Muscle of back (tissue), 11 donors: ENCODE measurements around the gene CFAP97D1. TPM values are rescaled to one million over a fixed set of nuclear protein-coding genes. Genes with fewer than 3 reads are reported as not detected.
A peak's percentile ranks its signal among the peaks of the same experiment; 100 is the strongest.

ENCODE experiments used
- DNase-seq, 3 donors: peaks; one replicate each; pipeline versions ENCODE4 v3.0.0 to v3.0.0-alpha.2; 2013
- polyA plus RNA-seq, 10 donors: library from polyadenylated mRNA; unstranded; fragments of 120-200 nt; gene quantifications; one replicate each; pipeline ENCODE4 v1.2.1, GENCODE V29; 2013; ENCODE audit not compliant: insufficient read length in 10 of 10

CFAP97D1 gene
- polyA plus RNA-seq, 10 donors, result 0.08 to 0.13 (median 0.10) TPM; not detected in 5

GRCh38 chr17:43767713-43768059 is 12.5 kb upstream of the CFAP97D1 start:
- DNase-seq, result no peak

GRCh38 chr17:43768382-43768781 is 11.9 kb upstream of the CFAP97D1 start:
- DNase-seq, result peak in 2 of 3 donors; percentile 33 to 52

- DNase-seq, result no peak
Observed at GRCh38 chr17:43768943-43769342, 11.3 kb upstream of the CFAP97D1 start.

DNA sequence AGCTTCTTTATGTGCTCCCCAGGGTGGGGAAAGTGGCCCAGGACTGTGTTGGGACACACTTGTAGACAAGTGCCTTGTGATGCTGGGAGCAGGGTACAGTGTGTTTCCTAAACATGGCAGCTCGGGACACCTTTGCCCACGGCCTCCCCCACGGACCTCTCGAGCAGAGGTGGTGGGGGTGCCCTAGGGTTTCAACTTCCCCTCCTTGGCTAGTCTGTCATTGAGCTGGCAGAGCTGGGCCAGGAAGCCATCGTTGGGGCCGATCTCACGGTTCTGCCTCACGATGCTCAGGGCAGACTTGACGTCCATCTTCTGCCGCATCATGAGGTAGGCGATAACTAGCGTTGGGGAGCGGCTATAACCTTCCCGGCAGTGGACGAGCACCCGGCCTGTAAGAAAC is 10.8 kb upstream of the CFAP97D1 start:
- no peak for DNase-seq

DNA sequence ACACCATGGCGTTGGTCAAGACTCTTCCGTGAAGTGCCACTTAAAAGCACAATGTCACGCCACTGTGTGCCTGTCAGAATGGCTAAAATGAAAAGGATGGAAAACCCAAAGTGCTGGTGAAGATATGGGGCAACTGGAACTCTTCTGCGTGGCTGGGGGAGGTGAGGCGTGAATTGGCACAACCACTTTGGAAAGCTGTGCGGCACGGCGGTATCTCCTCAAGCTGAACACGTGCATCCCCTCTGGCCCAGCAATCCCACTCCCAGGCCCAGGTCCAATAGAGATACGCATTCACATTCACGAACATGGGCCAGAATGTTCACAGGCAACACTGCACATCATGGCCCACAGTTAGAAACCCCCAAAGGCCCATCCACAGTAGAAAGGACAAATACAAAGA is 10.4 kb upstream of the CFAP97D1 start:
- no peak for DNase-seq

- no peak for DNase-seq
Observed at GRCh38 chr17:43770957-43771356, 9.3 kb upstream of the CFAP97D1 start.

DNA sequence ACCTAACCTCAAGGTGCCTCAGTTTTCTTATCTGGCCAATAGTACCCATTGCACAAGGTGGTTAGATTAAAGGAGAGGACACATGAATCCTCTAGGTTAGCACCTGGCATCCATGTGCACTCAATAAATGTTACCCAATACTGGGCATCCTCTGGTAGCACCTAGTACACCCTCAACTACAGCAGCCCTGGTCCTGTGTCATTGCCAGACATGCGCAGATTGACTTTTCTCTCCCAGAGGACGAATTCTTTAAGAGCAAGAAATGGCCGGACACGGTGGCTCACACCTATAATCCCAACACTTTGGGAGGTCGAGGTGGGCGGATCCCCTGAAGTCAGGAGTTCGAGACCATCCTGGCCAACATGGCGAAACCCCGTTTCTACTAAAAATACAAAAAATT is 8.8 kb upstream of the CFAP97D1 start:
- DNase-seq, result no peak

GRCh38 chr17:43772877-43773648 is 7.2 kb upstream of the CFAP97D1 start:
- DNase-seq, result peak in 1 of 3 donors; percentile 22

DNA sequence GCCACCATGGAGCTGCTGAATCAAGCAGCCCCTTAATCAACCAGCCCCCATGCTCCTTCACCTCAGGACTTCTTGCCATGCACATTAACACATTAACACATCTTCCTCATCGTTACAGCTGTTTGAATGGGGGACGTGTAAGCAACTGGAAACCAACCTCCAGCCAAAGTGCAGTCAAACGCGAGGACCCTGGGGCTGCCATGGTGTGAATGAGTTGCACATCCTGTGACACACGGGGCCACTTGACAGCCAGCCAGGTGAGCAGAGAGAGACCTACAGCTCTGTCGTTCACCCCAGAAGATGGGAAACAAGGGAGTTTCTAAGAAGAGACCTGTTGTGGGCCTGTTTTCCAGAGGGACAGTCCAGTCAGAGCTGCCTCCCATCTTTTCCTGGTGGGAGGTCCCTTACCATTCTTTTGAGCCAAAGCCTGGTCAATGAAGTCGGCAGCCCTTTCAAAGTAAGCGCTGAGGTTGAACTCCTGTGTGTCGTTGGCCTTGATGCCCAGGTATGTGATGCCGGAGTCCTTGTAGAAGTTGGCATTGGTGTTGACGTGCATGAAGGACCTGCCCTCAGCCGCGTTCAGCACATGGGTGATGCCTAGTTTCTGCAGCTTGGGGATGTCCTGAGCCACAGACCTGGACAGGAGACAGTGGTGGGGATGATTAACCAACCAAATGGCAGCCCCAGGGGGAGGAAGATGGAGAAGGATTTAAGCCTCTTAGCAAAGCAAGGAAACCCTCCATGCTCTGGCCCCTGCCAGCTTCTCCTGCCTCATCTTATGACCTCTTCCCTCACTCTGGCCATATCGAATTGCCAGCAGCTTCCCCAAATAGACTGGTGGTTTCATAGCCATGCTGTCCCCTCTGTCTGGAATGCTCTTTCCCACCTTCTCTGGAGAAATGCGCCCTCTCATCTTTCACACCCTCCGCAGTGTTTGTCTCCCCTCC is 5.7 kb upstream of the CFAP97D1 start:
- DNase-seq, result no peak

GRCh38 chr17:43778337-43779144 is 1.7 kb upstream of the CFAP97D1 start, which contains the start of gene DUSP3:
Gene DUSP3, minus strand, starts transcription at chr17:43778977. Its CDS starts 53 bp downstream, at chr17:43778924.
- peak; percentile 83 to 95 (median 92) for DNase-seq

DNA sequence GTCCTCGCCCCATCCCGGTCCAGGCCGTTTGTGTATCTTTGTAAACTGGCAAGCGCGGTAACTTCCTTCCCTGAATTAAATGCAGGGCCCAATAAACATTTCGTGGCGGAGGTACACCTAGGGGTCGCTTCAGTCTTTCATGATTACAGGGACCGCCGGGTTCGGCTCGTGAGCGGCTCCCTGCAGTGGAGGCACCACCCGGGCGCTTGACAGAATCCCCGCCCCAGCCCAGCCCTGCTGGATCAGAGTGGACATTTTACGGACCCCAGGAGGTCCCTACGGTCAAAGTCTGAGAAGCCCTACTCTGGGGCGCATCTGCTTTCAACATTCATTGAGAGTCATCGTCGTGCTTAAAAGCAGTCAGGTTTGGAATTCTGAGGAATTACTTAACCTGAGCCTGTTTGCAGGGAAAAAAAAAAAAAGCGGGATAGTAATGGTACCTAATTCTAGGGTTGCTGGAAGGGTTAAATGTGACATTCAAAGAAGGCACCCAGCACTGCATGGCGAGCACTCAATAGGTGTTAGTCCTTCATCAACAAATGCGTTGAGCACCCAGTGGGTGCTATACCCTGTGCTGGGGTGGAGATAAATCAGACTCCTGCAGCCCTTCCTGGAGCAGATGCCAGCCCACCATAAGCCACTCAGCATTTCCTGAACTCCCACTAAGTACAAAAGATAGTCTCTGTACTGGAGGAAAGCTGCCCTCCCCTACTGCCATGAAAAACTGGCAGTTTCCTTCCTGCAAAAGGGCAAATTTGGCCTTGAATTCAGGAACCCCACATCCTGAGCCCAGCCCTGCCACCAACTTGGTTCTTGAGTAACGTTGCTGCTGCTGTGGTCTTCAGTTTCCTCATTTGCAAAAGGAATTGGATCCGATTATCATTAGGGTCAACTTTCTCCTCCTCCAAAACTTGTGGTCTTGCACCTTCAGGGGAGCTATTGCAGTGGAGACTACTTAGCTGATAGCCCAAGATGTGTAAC is 800 bp upstream of the CFAP97D1 start:
- DNase-seq, result no peak

DNA sequence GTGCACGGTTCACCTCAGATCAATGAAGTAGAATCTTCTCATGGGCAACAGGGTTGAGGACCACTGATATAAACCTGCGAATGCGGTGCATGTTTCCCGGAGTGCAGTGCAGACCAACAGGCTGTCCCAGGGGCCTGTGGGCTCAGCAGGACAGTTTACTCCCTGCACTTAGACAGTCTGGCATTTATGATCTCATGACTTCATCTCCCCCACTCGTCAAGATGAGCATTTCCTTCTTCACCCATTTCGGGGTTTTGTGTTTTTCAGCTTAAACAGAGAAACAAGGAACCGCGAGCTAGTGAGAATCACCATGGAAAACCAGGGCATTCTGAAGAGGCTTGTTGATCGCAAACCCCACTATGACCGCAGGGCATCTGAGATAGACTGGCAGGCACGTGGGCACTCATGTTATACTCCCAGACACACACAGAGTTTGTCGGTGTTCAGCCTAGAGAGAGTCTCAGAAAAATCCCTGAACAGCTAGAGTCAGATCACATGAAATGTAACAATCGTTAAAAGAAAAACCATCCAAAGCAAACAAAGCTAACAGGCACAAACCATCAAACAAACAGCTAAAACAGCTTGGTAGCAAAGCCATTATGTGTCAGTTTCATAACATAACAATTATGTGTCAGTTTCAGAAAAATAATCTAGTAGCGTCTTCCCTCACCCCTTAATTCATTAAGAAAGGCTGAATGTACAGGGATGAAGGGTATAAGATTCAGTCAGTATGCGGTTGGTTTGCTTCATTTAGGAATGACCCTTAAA is 2.9 kb downstream of the CFAP97D1 start:
- no peak for DNase-seq

DNA sequence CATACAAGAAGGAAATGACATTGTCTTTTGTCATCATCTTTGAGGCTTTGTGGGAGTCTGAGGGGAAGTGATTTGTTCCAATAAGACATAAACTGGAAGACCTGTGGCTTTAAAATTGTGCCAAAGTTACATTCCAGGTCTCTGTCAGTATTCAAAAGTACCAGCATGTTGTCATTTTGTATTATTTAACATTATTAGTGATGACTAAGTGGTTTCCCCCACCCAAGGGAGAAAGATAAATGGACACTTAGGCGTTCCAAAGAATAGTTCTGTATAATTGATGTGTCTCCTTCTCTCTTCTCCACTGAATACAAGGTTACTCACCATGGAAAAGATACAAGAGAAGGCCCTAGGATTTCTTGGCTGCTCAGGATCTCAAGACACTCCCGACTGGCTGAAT is 3.8 kb downstream of the CFAP97D1 start:
- peak in 1 of 3 donors; percentile 80 for DNase-seq

- peak; percentile 50 to 59 (median 57) for DNase-seq
Observed at GRCh38 chr17:43784628-43785101, 4.4 kb downstream of the CFAP97D1 start.

DNA sequence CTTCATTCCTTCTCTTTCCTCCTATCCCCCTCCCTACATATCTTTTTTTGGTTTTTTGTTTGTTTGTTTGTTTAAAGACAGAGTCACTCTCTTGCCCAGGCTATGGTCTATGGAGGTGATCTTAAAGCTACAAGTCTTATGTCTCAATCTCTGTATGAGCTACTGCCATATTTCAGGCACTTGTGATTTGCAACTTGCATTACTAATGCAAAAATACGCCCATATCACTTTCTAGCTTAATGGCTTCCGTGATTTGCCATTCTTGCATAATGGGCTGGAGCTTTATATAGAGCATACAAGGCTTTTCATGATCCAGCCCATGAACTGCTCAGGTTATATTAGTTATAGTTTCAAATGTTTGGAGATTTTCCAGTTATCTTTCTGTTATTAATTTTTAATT is 7.5 kb downstream of the CFAP97D1 start:
- no peak for DNase-seq

DNA sequence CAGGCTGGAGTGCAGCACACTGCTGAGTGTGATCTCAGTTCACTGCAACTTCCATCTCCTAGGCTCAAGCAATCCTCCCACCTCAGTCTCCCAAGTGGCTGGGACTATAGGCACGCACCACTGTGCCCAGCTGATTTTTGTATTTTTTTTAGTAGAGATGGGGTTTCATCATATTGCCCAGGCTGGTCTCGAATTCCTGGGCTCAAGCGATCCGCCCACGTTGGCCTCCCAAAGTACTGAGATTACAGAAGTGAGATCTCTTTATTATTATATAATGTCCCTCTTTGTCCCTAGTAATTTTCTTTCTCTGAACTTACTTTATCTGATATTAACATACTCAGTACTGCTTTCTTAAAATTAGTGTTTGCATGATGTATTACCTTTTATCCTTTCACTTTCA is 8.3 kb downstream of the CFAP97D1 start:
- no peak for DNase-seq

GRCh38 chr17:43789482-43789881 is 9.2 kb downstream of the CFAP97D1 start:
- DNase-seq, result no peak

DNA sequence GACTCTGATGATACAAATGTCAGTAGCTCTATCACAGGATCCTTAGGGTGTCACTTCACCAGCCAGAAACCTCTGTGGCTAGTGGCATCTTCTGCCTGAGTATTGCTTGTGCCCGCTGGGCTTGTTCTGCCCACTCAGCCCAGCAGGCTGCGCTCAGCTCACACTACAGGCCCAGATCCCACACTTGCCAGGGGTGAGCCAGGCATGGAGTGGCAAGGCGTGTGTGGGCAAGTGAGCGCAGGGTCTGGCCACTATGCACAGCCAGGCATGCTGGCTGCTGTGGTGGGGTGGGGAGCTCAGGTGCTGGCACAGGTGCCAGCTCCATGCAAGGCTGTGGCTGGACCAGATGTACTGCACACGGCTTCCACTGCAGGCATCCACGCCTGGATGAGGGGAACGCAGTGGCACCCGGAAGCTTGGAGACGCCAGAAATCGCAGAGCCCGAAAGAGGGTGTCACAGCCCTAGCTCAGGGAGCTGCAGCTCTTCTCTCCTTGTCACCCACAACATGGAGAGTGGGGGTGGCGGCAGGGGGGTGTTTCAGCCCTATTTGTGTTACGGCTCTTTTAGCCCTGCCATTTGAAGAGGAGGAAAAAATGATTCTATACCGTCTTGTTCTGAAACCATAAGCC is 10.2 kb downstream of the CFAP97D1 start:
- DNase-seq, result no peak

DNA sequence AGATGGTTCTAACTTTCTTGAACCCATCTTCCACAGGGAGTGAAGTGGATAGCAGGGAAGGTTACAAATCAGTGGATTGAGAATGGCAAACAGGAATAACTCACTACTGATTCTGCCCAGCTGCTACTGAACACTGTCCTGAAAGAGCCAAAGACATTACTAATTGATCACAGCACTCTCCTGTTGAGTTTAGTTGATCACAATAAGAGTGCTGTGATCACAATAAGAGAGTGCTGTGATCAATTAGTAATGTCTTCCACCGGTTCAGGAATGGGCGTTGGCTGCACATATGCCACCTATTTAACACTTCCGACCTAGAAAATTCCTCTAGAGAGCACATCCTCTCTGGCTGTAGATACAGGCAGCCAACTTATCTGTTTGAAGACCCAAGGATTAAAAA is 11.4 kb downstream of the CFAP97D1 start:
- peak in 1 of 3 donors; percentile 32 for DNase-seq
